ENCODE results near the gene NEDD9. TPM values are rescaled to one million over a fixed set of nuclear protein-coding genes. Genes with fewer than 3 reads are reported as not detected.

The NEDD9 gene
- total RNA-seq, 1 experiment from 2014 or later: 0.17 TPM

DNA sequence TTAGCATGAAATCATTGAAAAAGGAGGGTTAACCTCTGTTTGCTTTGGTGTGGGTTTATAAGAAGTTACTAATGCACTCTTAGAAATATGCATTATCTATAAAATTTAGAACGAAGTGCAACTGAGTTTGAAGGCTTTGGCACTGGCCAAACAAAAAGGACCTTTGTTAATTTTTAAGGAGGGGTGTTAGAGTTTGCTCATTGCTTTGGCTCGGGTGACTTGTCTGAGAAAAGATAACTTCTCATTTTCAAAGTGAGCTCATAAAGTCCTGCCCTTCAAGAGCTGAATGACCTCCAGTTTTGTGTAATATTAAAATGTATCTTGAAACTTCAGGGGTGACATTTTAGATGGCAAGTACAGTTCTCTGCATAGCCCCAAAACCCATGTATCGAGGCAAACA, 25.9 kb downstream of the NEDD9 start:
- Histone ChIP-seq H3K79me2 (ENCODE audit: insufficient read depth, low read length) (no peaks in the 10 kb centered on the region), H3K27ac (ENCODE audit: low read depth, low read length) (no peak overlapping the region), H3K9ac (ENCODE audit: low read length) (no peak overlapping the region), H3K9me2 (ENCODE audit: insufficient read depth) (no peaks in the 10 kb centered on the region), H3K27me3 (ENCODE audit: insufficient read depth, low read length) (no peaks in the 10 kb centered on the region), H3K4me1 (ENCODE audit: control insufficient read depth in 1 of 2, insufficient read depth in 2 of 2, low read length in 2 of 2) (peaks cover 0 to 10% of the 10 kb centered on the region in 2 experiments; a peak in 1 of 4 replicates), H4K20me1 (ENCODE audit: insufficient read depth) (no peaks in the 10 kb centered on the region), H3K9me3 (ENCODE audit: control insufficient read depth in 1 of 2, insufficient read depth in 1 of 2, low read depth in 1 of 2, low read length in 2 of 2) (no peaks in the 10 kb centered on the region), H3K4me2 (ENCODE audit: low read length) (no peak overlapping the region), H3K4me3 (replicated peaks in 1 of 2; ENCODE audit: low read depth in 1 of 2, low read length in 2 of 2) (no peak overlapping the region), H2AFZ (ENCODE audit: low read depth, low read length, poor library complexity, severe bottlenecking) (no peak overlapping the region), H3K36me3 (ENCODE audit: control insufficient read depth in 1 of 2, insufficient read depth in 2 of 2, low read length in 2 of 2) (no peaks in the 10 kb centered on the region)
- ChIA-PET CTCF (interaction anchor here (1.1 kb wide), 1 partner anchor 14 kb away, joined by 3 read pairs; no protein-coding TSS in a partner anchor), RAD21 (ENCODE audit: low non-redundant PET in 1 of 2, low total read pairs in 2 of 2, uncharacterized antibody in 2 of 2, unreplicated experiment in 2 of 2) (no interaction called here), POLR2A (no interaction called here)
- DNase-seq (ENCODE audit: low read depth, low spot score) (no peak), ATAC-seq (no peak)
- intact Hi-C loops (cut with micrococcal nuclease): no loop called here
- no TSS peak for BruUV-seq (replicated peaks)
- TF ChIP-seq RAD21 (IDR thresholded peaks at IDR 0.05; ENCODE audit: low read depth): no peak
- TF ChIP-seq, protein P1, sequence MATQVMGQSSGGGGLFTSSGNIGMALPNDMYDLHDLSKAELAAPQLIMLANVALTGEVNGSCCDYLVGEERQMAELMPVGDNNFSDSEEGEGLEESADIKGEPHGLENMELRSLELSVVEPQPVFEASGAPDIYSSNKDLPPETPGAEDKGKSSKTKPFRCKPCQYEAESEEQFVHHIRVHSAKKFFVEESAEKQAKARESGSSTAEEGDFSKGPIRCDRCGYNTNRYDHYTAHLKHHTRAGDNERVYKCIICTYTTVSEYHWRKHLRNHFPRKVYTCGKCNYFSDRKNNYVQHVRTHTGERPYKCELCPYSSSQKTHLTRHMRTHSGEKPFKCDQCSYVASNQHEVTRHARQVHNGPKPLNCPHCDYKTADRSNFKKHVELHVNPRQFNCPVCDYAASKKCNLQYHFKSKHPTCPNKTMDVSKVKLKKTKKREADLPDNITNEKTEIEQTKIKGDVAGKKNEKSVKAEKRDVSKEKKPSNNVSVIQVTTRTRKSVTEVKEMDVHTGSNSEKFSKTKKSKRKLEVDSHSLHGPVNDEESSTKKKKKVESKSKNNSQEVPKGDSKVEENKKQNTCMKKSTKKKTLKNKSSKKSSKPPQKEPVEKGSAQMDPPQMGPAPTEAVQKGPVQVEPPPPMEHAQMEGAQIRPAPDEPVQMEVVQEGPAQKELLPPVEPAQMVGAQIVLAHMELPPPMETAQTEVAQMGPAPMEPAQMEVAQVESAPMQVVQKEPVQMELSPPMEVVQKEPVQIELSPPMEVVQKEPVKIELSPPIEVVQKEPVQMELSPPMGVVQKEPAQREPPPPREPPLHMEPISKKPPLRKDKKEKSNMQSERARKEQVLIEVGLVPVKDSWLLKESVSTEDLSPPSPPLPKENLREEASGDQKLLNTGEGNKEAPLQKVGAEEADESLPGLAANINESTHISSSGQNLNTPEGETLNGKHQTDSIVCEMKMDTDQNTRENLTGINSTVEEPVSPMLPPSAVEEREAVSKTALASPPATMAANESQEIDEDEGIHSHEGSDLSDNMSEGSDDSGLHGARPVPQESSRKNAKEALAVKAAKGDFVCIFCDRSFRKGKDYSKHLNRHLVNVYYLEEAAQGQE (IDR thresholded peaks at IDR 0.05; ENCODE audit: low read depth): no peak
- no peak for TF ChIP-seq CBX3 (IDR thresholded peaks at IDR 0.05; ENCODE audit: low read depth)
- no peak for TF ChIP-seq JUND (IDR thresholded peaks at IDR 0.05)
- TF ChIP-seq EZH2 (IDR thresholded peaks at IDR 0.05): no peak
- no peak for TF ChIP-seq ZNF274 (IDR thresholded peaks at IDR 0.05; ENCODE audit: low read depth, low read length)
- TF ChIP-seq EGR1 (IDR thresholded peaks at IDR 0.05; ENCODE audit: low read depth): no peak
- no peak for TF ChIP-seq FOSL1 (IDR thresholded peaks at IDR 0.05; ENCODE audit: low read depth)
- no peak for TF ChIP-seq YY1 (IDR thresholded peaks at IDR 0.05; ENCODE audit: extremely low read depth, insufficient replicate concordance, low read depth, low read length)
- TF ChIP-seq ZFX (IDR thresholded peaks at IDR 0.05): no peak
- no peak for TF ChIP-seq TCF7L2 (IDR thresholded peaks at IDR 0.05; ENCODE audit: borderline replicate concordance, extremely low read depth, insufficient read depth, insufficient read length)
- TF ChIP-seq, protein P2, sequence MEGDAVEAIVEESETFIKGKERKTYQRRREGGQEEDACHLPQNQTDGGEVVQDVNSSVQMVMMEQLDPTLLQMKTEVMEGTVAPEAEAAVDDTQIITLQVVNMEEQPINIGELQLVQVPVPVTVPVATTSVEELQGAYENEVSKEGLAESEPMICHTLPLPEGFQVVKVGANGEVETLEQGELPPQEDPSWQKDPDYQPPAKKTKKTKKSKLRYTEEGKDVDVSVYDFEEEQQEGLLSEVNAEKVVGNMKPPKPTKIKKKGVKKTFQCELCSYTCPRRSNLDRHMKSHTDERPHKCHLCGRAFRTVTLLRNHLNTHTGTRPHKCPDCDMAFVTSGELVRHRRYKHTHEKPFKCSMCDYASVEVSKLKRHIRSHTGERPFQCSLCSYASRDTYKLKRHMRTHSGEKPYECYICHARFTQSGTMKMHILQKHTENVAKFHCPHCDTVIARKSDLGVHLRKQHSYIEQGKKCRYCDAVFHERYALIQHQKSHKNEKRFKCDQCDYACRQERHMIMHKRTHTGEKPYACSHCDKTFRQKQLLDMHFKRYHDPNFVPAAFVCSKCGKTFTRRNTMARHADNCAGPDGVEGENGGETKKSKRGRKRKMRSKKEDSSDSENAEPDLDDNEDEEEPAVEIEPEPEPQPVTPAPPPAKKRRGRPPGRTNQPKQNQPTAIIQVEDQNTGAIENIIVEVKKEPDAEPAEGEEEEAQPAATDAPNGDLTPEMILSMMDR (IDR thresholded peaks at IDR 0.05 in 2 of 3, conservative IDR thresholded peaks at IDR 0.05 in 1 of 3; ENCODE audit: borderline replicate concordance in 1 of 3, insufficient read depth in 1 of 3, low read depth in 2 of 3, low read length in 2 of 3): no peak
- no peak for TF ChIP-seq CEBPB (IDR thresholded peaks at IDR 0.05; ENCODE audit: low read depth)
- no peak for TF ChIP-seq ELF1 (IDR thresholded peaks at IDR 0.05; ENCODE audit: borderline replicate concordance, low read depth)

All from HCT116 (cell line).